Hepatic stellate cell (primary cell): Measurements from ENCODE around the gene ARHGEF28.

Source experiments
- DNase-seq: peaks from one replicate; pipeline ENCODE4 v3.0.0; 2011; ENCODE audit warnings: low spot score

The ARHGEF28 gene

DNA sequence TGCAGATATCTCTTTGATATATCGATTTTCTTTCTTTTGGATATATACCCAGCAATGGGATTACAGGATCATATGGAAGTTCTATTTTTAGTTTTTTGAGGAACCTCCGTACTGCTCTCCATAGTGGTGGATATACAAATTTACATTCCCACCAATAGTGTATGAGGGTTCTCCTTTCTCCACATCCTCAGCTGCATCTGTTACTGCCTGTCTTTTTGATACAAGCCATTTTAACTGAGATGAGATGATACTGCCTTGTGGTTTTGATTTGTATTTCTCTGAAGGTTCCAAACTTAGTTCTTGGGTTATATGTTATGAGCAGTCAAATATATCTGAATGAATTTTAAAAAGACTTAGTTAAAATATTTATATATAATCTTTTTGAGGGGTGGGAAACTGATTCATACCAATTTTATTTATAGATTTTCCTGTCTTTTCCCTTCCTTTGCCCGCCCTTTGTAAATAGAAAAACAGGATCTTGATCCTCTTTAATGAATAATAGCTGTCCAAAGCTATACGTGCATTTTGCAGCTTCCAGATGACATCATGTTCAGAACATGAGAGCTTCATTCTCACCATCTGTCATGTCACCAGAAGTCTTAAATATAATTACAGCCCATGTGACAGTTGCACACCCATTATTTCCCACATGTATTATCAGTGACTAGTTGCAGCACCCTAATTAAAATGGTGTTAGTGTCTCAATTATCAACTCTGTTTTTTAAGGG is 6.2 kb upstream of the ARHGEF28 start:
- no peak for DNase-seq

DNA sequence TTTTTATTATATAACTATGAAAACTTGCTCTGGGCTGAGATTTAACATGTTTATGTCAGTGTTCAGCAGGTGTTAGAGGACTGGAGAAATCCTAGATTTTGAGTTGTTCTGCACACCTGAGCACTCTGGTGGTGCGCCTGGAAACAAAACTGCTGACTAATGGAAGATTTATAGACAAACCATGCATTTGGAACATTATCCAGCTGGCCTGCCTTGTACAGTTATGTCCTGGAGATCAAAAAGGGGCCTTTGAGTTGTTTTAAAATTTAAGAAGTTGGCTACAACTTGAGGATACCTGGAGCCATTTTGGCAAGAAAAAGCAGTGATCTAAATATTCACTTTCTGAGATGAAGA is 5.7 kb upstream of the ARHGEF28 start:
- DNase-seq = no peak

DNA sequence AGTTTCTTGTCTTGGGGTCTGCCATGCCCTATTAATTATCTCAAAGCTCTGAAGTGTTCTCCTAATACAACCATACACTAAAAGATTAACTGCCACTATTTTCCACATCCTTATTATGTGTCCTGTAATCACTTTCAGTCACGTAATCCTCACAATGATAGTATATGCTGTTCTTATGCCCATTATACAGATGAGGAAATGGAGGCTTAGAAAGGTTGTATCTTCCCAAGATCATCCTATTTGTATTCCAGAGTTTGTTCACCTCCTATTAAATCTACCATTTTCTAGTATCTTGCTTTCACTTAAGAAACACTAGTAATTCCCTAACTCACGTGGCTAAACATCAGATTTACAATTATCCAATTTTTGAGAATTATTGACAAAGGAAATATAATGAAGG is 2.9 kb upstream of the ARHGEF28 start:
- no peak for DNase-seq

DNA sequence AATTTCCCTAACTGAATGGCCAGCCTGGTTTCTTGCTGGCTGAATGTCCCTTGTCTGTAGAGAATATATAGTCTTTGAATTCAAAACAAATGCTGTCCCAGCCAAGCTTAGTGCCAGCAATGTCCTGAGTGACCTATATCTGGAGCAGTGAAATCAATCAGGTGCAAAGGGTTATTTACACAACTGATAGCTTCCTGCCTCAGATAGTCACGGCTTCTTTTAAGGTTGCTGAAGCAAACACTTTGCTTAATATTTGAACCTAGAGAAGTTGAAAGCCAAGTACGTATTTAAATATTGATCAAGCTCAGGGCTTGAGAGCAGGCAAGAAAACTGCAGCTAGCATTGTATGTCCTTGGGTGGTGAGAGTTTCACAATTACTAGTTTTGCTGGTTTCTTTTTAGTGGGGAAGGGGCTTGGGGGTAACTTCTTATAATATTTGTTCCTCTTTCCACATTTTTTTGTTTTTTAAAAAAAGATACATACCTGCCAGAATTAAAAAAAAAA is 2.0 kb upstream of the ARHGEF28 start:
- DNase-seq = no peak

DNA sequence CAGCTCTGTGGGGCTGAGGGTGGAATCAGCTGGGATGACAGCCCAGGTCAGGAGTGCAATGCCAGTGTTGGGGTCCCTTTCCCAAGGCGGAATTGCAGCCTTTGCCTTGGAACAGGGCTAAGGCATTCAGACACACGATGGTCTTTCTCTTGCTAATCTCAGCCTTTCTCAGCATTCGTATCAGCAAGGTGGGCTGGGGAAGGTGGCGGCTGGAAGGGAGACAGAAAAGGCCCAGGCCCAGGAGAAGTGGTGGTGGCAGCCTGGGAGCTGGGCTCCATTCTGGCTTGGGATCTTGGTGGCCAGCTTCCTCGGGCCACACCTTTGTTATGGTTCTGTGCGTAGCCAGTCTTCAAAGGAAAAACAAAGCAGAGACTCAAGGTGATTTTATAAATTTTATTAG is 1.1 kb upstream of the ARHGEF28 start:
- no peak for DNase-seq

DNA sequence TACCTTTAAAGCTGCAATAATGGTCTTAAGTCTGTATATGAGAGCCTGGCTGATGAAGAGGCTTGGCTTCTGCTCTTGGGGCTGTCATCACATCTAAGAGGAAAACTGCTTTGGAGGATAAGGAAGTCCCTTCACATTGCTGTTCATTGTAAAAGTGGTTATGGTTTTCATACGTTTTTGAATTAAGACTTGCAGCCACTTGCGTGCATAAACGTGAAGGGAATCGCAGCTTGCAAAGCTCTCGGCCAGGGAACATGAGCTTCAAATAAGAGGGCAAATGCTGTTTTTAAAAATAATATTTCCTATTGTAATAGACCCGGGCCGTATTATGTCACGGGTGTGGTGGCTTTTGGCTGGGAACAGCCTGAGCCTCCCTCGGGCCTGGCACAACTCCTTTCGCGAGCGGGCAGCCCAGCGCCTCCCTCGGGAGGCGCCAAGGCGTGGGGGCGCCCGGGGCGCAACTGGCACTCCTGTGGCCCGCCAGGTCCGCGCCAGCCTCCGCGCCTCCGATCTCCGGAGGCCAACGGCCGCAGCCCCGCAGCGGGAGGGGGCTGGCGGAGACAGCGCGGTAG is 538 bp upstream of the ARHGEF28 start:
- peak; percentile 20 for DNase-seq

DNA sequence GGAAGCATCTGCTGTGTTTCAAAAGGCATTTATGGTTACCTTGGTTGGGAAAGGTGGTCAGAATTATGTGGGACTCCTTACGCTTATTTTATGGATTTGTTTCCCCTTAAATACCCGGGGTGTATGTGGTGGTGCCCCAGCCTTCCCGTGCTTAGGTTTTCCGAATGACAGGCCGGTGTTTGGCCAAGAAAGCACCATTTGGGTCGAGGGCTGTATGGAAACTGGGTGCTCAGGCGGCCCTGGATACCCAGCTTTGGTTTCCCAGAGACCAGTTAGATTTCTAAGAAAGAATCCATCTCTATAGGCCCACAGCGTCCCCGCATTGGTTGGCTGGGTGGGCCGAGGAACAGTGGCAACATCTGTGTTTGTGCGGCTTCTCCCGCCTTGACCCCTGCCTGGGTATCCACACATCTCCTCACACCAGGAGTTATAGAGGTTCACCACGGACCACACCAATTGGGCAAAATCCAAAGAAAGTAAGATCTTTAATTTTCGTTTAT is 868 bp downstream of the ARHGEF28 start:
- DNase-seq = no peak

DNA sequence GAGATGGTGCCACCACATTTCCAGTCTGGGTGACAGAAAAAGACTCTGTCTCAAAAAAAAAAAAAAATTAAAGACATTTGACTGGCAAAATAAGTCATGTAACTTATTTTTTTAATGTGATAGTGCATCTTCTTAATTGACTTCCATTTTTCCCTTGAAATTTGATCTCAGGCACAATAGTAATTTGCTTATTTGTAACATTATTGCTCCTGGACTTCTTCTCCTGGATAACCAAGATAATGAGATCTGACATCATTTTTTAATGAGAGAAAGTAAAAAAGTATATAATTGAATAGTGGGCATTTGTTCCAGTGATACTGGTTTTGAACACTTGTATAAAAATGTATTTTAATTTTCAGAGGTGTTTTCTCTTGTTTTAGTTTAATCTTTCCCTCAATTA is 3.5 kb downstream of the ARHGEF28 start:
- DNase-seq = no peak

DNA sequence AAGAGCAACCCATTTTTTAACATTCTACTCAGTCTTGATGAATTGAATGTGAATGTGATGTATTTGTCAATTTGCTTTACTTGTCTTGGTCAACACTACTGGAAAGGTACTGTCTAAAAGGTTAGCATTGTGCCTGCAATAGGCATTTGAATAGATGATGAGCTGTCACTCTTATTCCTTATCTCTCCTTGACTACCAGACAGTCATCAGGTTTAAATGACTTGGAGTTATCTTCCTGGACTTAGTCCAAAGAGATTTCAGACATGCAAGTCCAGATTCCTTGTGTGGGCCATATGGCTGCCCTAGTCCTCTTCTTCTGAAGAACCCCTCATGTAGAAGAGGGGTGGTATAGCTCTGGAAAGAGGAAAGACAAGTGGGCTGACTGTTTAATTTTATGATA is 4.8 kb downstream of the ARHGEF28 start:
- no peak for DNase-seq

DNA sequence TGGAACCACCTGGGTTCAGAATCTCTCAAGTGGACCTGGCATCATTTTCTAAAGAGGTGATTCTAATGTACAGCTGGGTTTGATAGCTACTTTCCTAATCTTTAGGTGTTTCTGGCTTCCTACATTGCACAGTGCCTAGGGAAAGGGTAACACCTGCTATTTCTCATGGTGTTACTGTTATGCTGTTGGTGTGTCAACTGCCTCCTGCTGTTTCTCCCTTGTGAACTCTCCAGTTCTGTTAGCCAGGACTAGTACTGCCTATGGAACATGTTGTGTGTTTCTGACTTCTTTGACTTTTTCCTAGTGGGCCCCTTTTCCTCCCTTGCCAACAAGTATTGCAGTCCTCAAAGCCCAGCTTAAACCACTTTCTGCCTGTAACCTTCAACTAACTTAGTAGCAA is 5.5 kb downstream of the ARHGEF28 start:
- no peak for DNase-seq

DNA sequence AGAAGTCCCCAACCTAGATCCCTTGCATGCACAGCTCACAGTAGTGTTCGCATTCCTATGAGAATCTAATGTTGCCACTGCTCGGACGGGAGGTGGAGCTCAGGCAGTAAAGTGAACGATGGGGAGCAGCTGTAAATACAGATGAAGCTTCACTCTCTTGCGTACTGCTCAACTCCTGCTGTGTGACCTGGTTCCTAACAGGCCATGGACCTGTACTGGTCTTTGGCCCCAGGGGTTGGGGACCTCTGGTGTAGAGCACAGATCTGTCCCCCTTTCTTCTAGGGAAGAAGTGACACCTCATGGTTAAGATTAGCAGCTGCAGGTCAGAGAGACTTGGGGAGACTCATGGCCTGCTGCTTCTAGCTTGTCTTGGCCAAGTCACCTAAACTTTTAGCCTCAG is 7.1 kb downstream of the ARHGEF28 start:
- DNase-seq = no peak

DNA sequence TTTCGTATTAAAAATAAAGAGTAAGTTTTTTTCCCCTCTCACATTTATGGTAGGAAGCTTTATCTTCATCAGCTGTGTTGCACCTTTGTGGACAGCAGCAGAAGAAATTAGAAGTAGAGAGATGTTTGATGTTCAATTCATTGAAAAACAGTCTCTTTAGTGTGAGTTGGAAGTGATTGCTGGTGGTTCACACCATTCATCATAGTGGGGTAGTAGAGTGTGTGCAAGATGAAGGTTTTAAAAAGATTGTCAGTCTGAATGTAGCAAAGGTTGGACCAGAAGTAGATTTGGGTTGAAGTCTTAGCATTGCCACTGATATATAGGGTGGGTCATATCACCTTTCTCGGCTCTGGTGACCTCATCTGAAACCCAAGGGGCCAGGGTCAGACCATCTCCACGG is 10.4 kb downstream of the ARHGEF28 start:
- DNase-seq = no peak

DNA sequence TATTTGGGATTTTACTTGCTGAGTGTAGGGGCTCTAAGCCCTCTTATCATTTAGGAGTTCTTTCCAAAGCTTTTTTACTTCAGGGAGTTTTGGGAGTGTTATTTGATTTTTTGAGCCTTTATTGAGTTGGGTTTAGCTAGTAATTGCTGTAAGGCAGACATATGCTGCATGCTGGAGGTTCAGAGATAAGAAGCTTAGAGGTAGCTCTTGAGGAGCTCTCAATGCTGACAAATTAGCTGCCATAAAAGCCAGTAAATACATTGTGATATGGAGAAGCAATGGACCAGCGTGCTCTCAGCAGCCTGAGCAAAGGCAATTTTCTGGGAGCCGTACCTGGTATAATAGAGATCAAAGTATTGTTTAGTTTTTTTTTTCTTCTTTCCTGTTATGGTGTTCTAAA is 11.6 kb downstream of the ARHGEF28 start:
- no peak for DNase-seq

DNA sequence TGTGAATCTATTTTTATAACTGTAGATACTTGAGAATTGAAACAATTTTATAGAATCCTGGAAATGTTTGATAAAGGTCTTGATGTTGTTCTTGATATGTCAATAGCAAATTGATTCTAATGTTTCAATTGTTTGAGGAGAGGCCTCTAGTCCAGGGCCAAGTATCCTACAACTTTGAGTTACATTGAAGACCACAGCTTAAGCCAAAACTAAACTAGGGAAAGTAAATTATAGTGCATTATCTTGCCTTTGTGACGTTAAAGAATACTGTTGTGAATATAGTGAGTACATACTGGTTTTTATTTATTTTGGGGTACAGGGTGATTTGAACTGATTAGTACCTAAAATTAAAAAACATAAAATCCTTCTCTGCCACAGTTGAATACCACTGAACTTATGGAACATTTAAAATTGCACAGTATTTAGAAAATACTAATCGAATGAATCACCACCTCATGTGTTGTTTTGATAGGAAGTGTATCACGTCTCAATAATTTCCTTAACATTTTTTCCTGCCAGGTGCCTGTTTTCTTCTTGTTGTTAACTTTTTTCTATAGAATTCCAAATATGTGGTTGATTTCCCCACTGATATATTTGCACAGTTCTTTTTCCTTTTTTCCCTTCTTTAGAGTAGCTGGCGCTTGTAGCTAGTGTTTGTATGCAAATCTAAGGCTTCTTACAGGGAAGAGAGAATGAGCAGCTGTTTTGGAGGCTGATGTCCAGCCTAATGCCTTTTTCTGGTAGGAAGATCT is 12.5 kb downstream of the ARHGEF28 start:
- peak; percentile 21 for DNase-seq

DNA sequence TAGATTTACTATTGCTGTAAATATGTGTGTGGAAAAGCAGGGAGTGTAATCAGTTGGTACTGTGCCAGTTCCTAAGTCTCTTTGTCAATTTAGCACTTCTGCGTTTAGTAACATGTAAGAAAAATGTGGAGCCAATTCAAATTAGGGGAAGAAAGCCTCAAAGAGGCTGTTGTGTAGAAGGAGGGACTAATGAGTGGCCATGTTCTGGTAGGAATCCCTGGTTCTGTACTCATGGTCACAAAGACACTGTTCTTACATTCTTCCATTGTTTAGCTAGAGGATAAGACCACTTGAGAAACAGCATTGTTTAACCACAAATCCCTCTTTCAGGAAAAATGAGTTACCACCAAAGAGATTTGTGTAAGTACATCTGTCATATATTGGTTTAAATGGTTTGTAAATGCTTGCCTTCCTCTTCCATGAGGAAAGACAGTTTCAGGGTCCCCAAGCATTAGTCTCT is 14.9 kb downstream of the ARHGEF28 start:
- DNase-seq = no peak

DNA sequence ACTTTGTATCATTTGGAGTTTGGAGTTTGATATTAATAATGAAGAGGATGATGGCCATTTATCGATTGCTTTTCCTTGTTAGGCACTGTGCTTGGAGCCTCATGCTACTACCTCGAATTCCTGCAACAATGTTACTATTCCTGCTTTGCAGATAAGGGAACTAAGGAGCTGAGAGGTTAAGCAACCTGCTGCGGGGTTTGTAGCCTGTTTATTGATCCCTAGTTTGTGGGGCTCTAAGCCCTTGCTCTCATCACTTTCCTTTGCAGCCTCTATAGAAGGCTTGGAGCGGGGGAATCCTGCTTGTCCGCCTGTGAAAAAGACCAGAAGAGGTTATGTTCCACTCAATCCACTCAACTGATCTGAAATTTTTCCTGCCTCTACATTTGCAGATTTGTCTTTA is 15.8 kb downstream of the ARHGEF28 start:
- DNase-seq = no peak

DNA sequence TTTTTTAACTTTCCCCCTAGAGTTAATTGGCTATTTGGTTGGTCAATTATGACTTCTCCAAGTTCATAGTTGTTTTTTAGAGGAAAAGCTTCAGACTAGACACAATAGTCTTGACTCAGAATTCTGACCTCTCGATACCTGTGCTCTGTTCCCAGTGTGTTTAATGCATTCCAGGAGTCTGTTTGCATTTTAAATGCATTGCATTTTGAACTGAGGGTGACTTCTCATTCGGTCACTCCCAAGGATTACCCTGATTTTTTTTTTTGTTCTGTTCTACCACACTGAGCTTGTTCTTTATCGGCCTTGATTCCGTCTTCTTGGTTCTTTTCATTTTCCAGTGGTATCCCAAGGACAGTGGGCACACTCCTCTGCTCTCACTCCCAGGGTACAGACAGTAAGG is 16.3 kb downstream of the ARHGEF28 start:
- DNase-seq = no peak

DNA sequence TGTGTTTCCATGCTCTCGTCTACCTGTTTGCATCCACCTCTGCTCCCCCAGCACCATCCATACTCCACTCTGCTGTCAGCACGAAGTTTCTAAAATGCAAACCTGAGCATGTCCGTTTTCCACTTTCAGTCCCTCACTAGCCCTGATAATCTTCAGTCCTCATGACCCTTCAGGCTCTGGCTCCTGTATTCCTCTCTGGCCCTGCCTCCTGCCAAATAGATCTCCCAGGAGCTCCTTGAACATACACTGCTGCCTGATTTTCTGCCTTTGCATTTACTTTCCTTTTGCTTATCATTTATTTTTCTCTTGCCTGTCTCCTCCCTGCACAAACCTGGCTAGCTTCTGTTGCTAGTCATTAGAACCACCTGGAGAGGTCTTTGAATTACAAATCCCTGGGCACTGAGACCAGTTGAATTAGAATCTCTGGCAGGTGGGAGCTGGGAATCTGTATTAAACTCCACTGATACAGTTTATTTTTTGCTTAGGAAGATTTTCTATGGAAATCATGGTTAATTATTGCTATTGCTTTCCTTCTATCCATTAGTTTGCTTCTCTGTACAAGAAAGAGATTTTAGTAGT is 18.5 kb downstream of the ARHGEF28 start:
- no peak for DNase-seq

DNA sequence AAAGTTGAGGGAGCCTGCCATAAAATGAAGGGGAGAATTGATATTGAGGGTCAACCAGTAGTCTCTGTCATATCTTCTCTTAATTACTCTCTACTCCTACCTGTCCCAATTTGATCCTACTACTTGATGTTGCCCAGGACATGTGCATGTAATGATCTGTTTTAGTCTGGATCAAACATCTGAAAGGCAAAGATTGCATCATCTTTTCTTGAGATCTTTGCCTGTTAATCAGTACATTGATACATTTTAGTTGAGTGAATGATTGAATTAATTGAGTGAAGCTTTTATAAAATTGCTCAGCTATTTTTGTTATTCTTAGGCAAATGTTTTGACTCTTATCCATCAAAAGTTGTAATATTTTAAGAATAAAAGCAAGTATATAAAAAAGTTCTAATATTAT is 21.7 kb downstream of the ARHGEF28 start:
- DNase-seq = no peak

DNA sequence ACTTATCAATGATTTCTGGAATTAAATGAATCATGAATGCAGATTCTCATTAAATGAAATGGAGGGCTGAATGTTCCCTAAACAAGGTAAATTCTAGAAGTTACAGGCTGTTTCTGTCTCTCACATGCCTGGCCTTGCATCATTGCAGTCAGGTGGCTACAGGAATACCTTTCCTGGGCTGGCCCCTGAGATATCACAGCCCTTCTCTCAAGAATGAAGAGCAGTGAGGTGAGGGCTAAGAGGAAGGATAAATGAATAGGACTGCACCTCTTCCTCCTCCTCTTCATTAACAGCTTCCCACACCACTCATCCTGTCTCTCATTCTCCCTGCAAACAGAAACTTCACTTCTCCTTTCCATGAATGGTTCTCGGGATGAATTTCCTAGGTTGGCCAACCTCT is 22.5 kb downstream of the ARHGEF28 start:
- no peak for DNase-seq

DNA sequence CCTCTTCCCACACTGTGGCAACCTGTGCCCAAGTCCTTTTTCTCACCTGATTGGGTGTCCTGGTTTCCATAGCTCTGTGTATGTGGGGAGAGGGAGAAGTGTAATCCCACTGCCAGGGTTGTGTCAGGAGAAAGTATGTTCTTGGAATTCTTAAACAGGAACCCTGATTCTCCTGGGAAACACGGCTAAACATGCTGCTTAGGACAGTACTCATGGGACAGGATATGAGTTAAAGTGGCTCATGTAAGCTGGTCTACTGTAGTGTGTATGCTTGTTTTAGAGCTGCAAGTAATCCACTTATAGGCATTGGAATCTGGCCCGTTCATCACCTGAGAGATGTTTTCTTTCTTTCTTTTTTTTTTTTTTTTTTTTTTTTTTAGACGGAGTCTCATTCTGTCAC is 23.9 kb downstream of the ARHGEF28 start:
- no peak for DNase-seq

DNA sequence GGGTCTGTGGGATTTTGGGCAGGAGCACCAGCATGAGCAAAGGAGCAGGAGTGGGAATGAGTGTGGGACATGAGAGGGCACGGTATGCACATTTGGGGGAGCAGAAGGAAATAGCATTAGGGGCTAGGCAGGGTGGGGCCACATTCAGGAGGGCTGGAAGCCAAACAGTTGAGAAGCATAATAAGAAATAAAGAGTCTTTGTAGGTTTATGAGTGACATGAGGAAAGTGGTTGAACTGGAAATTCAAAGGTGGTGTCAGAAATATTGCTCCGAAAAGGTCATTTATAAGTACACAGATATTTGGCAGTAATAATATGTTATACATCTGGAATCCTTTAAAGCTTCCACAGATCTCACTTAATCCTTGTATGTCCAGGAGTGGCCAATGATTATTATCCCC is 26.4 kb downstream of the ARHGEF28 start:
- DNase-seq = no peak
